GM12878 (cell line): ENCODE results near the gene KRTAP11-1.

Experiments used
- CTCF ChIP-seq, 3 experiments: IDR thresholded peaks in 2 of 3; conservative IDR thresholded peaks in 1 of 3; 2 replicates each; pipeline ENCODE4 v1.5.1; 2011; ENCODE audit warnings: low read depth in 3 of 3, low read length in 3 of 3, mild to moderate bottlenecking in 3 of 3, control low read depth in 2 of 3, moderate library complexity in 2 of 3, inconsistent platforms in 1 of 3, mixed read lengths in 1 of 3; ENCODE audit not compliant: control insufficient read depth in 2 of 3, insufficient read depth in 1 of 3; ENCODE audit errors: extremely low read depth in 1 of 3
- TAF1 ChIP-seq: IDR thresholded peaks from 2 replicates; pipeline ENCODE4 v1.6.1; 2011; ENCODE audit warnings: mild to moderate bottlenecking, low read depth, low read length, borderline replicate concordance

GRCh38 chr21:30881480-30881879 is at the start of gene KRTAP11-1:
- no peak for TF ChIP-seq TAF1
- TF ChIP-seq CTCF (IDR thresholded peaks at IDR 0.05 in 2 of 3, conservative IDR thresholded peaks at IDR 0.05 in 1 of 3; ENCODE audit: control insufficient read depth in 2 of 3, extremely low read depth in 1 of 3, insufficient read depth in 1 of 3, low read depth in 3 of 3, low read length in 3 of 3): no peak
